H9 (cell line): Measurements from ENCODE around the gene DUSP6. TPM values are rescaled to one million over a fixed set of nuclear protein-coding genes. Genes with fewer than 3 reads are reported as not detected.

Experiments
- DNase-seq: peaks from one replicate; pipeline ENCODE4 v3.0.0-alpha.2; 2017
- H2AFZ ChIP-seq: one replicate; pipeline ENCODE4 v1.6.1; 2013; ENCODE audit warnings: mild to moderate bottlenecking, low read length, control low read depth, moderate library complexity
- H2AK5ac ChIP-seq: 2 replicates; pipeline ENCODE4 v1.6.1; 2013; ENCODE audit warnings: low read length, control low read depth, mixed read lengths; ENCODE audit not compliant: insufficient read length
- H2BK120ac ChIP-seq: one replicate; pipeline ENCODE4 v1.6.1; 2013; ENCODE audit warnings: low read depth, mild to moderate bottlenecking, low read length, control low read depth, inconsistent platforms; ENCODE audit not compliant: poor library complexity, severe bottlenecking
- H2BK12ac ChIP-seq: 2 replicates; pipeline ENCODE4 v1.6.1; 2013; ENCODE audit warnings: low read length, control low read depth, mixed read lengths, low read depth; ENCODE audit not compliant: insufficient read length
- H2BK15ac ChIP-seq: 2 replicates; pipeline ENCODE4 v1.6.1; 2013; ENCODE audit warnings: low read depth, low read length, control low read depth
- H2BK20ac ChIP-seq: one replicate; pipeline ENCODE4 v1.6.1; 2013; ENCODE audit warnings: low read depth, mild to moderate bottlenecking, low read length, control low read depth, inconsistent platforms; ENCODE audit not compliant: poor library complexity, severe bottlenecking
- H2BK5ac ChIP-seq: 2 replicates; pipeline ENCODE4 v1.6.1; 2013; ENCODE audit warnings: low read length, control low read depth, mixed read lengths; ENCODE audit not compliant: insufficient read length
- H3K14ac ChIP-seq: 2 replicates; pipeline ENCODE4 v1.6.1; 2013; ENCODE audit warnings: low read length, control low read depth; ENCODE audit not compliant: insufficient read depth
- H3K18ac ChIP-seq: 2 replicates; pipeline ENCODE4 v1.6.1; 2013; ENCODE audit warnings: low read depth, mild to moderate bottlenecking, mixed read lengths, low read length, control low read depth; ENCODE audit not compliant: insufficient read length
- H3K23ac ChIP-seq: 2 replicates; pipeline ENCODE4 v1.6.1; 2013; ENCODE audit warnings: low read length, control low read depth, mixed read lengths, low read depth; ENCODE audit not compliant: insufficient read length
- H3K23me2 ChIP-seq: 2 replicates; pipeline ENCODE4 v1.6.1; 2013; ENCODE audit warnings: low read depth, mild to moderate bottlenecking, mixed read lengths, low read length, control low read depth; ENCODE audit not compliant: insufficient read length, poor library complexity, severe bottlenecking
- H3K27ac ChIP-seq: 2 replicates; pipeline ENCODE4 v1.5.1; 2013; ENCODE audit warnings: low read length, control low read depth, mixed read lengths, low read depth; ENCODE audit not compliant: insufficient read length
- H3K27me3 ChIP-seq: 2 replicates; pipeline ENCODE4 v1.6.1; 2013; ENCODE audit warnings: low read length, control low read depth, inconsistent platforms; ENCODE audit not compliant: insufficient read depth
- H3K4ac ChIP-seq: 2 replicates; pipeline ENCODE4 v1.6.1; 2013; ENCODE audit warnings: low read depth, mild to moderate bottlenecking, control low read depth, inconsistent platforms, low read length, moderate library complexity
- H3K4me1 ChIP-seq: 2 replicates; pipeline ENCODE4 v1.6.1; 2013; ENCODE audit warnings: low read length, control low read depth, inconsistent platforms; ENCODE audit not compliant: insufficient read depth
- H3K4me2 ChIP-seq: 2 replicates; pipeline ENCODE4 v1.6.1; 2013; ENCODE audit warnings: low read length, control low read depth, mixed read lengths; ENCODE audit not compliant: insufficient read length, insufficient read depth
- H3K56ac ChIP-seq: 2 replicates; pipeline ENCODE4 v1.6.1; 2013; ENCODE audit warnings: low read depth, mild to moderate bottlenecking, mixed read lengths, low read length, control low read depth; ENCODE audit not compliant: insufficient read length
- H3K79me1 ChIP-seq: 2 replicates; pipeline ENCODE4 v1.6.1; 2013; ENCODE audit warnings: low read depth, mild to moderate bottlenecking, moderate library complexity, low read length, control low read depth, inconsistent platforms; ENCODE audit not compliant: insufficient read depth, poor library complexity, severe bottlenecking
- H3K79me2 ChIP-seq: 2 replicates; pipeline ENCODE4 v1.6.1; 2013; ENCODE audit warnings: low read length, control low read depth, inconsistent platforms; ENCODE audit not compliant: insufficient read depth
- H3K9ac ChIP-seq: 2 replicates; pipeline ENCODE4 v1.6.1; 2013; ENCODE audit warnings: low read length, control low read depth, mixed read lengths; ENCODE audit not compliant: insufficient read length; ENCODE audit errors: extremely low read depth
- H3K9me3 ChIP-seq: one replicate; pipeline ENCODE4 v1.6.1; 2013; ENCODE audit warnings: low read depth, low read length, inconsistent platforms; ENCODE audit not compliant: control insufficient read depth
- H3T11ph ChIP-seq: one replicate; pipeline ENCODE4 v1.6.1; 2013; ENCODE audit warnings: mild to moderate bottlenecking, low read length, control low read depth, inconsistent platforms
- H4K20me1 ChIP-seq: one replicate; pipeline ENCODE4 v1.6.1; 2013; ENCODE audit not compliant: control insufficient read depth, insufficient read length, insufficient read depth
- H4K5ac ChIP-seq: 2 replicates; pipeline ENCODE4 v1.6.1; 2013; ENCODE audit warnings: low read depth, mild to moderate bottlenecking, mixed read lengths, low read length, control low read depth; ENCODE audit not compliant: insufficient read length
- H4K8ac ChIP-seq: replicated peaks from 2 replicates; pipeline ENCODE4 v1.6.1; 2013; ENCODE audit warnings: low read length, control low read depth, mixed read lengths, low read depth; ENCODE audit not compliant: insufficient read length
- H4K91ac ChIP-seq: 2 replicates; pipeline ENCODE4 v1.6.1; 2013; ENCODE audit warnings: low read depth, mild to moderate bottlenecking, moderate library complexity, mixed read lengths, low read length, control low read depth; ENCODE audit not compliant: insufficient read length
- H3K27ac Mint-ChIP-seq, 3 experiments: 2 replicates in 2 of 3; 3 replicates in 1 of 3; pipeline ENCODE4 v1.8.0; 2020 to 2021; ENCODE audit warnings: mixed read lengths in 3 of 3, mild to moderate bottlenecking in 1 of 3, moderate library complexity in 1 of 3
- H3K27me3 Mint-ChIP-seq: 2 replicates; pipeline ENCODE4 v1.8.0; 2021; ENCODE audit warnings: low read depth, mild to moderate bottlenecking, moderate library complexity, mixed read lengths
- H3K36me3 Mint-ChIP-seq, 3 experiments: 2 replicates in 2 of 3; 3 replicates in 1 of 3; pipeline ENCODE4 v1.8.0; 2020 to 2021; ENCODE audit warnings: low read depth in 3 of 3, mixed read lengths in 3 of 3; ENCODE audit not compliant: insufficient read depth in 1 of 3
- H3K4me1 Mint-ChIP-seq, 2 experiments: 2 replicates each; pipeline ENCODE4 v1.8.0; 2020; ENCODE audit warnings: mixed read lengths in 2 of 2
- H3K4me3 Mint-ChIP-seq, 2 experiments: 2 replicates in 1 of 2; 3 replicates in 1 of 2; pipeline ENCODE4 v1.8.0; 2020 to 2021; ENCODE audit warnings: mild to moderate bottlenecking in 2 of 2, mixed read lengths in 2 of 2, moderate library complexity in 1 of 2
- H3K9me3 Mint-ChIP-seq, 2 experiments: 2 replicates in 1 of 2; 3 replicates in 1 of 2; pipeline ENCODE4 v1.8.0; 2020; ENCODE audit warnings: mild to moderate bottlenecking in 2 of 2, mixed read lengths in 2 of 2, moderate library complexity in 1 of 2
- WGBS: extraction: QIAGEN DNeasy Blood & Tissue Kit; methylation state at CpG from one replicate; pipeline ENCODE4 v1.1.7; 2013; ENCODE audit warnings: missing lambda C conversion rate, low lambda C conversion rate, mixed read lengths; ENCODE audit not compliant: insufficient read length; ENCODE audit errors: extremely low coverage; 5-methylcytosine and 5-hydroxymethylcytosine counted together
- total RNA-seq: library from RNA; stranded (reverse); gene quantifications from 2 replicates; pipeline ENCODE4 v1.2.1, GENCODE V29; 2021
- TF ChIP-seq, protein P1 (sequence below): fragments of 200-600 bp; sonication (generic); conservative IDR thresholded peaks from 3 replicates; pipeline ENCODE4 v1.8.0; 2021; ENCODE audit warnings: antibody characterized with exemption, mild to moderate bottlenecking

DUSP6 gene
- total RNA-seq, 1 experiment from 2014 or later = 35.3 TPM

DNA sequence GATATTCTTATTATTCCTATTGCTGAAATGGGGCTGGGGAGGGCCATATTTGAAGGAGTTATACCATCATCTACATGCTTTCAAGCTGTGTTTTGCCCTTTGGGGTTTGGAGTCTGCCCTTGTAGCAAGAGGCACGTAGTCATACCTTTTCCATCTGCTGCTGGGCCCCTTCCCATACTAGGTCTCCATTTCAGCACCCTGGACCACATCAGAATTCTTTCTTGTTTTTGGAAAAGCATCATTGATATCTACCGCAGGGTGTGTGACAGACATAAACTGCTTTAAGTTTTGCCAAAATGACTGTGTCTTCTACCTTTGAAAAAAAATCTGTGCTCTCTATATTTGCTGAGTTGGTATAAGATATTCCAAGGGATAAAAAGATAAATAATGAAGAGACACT, 12.3 kb upstream of the DUSP6 start:
- Histone ChIP-seq H3K18ac (no peak overlapping the region), H3K23me2 (no peaks in the 10 kb centered on the region), H2BK12ac (no peak overlapping the region), H3K23ac (no peak overlapping the region), H2BK15ac (no peak overlapping the region), H4K91ac (no peak overlapping the region), H3K79me1 (no peaks in the 10 kb centered on the region), H2BK120ac (no peak overlapping the region), H3K27ac (no peak overlapping the region), H3K9me3 (no peaks in the 10 kb centered on the region), H3K79me2 (no peaks in the 10 kb centered on the region), H3K27me3 (no peaks in the 10 kb centered on the region), H4K20me1 (no peaks in the 10 kb centered on the region), H3K56ac (no peak overlapping the region), H3K14ac (no peak overlapping the region), H3K9ac (no peak overlapping the region), H2AFZ (no peak overlapping the region), H3T11ph (no peak overlapping the region), H2AK5ac (no peak overlapping the region), H2BK20ac (no peak overlapping the region), H4K5ac (no peak overlapping the region), H3K4ac (no peak overlapping the region), H2BK5ac (no peak overlapping the region), H3K4me1 (0 out of 2 replicates have a peak, but pooled peaks cover 3% of the 10 kb centered on the region), H4K8ac (no peak overlapping the region), H3K4me2 (no peak overlapping the region)
- Mint-ChIP-seq H3K4me1 (peaks cover 0 to 3% of the 10 kb centered on the region in 2 experiments; a peak in 2 of 4 replicates), H3K9me3 (no peaks in the 10 kb centered on the region), H3K27ac (no peak overlapping the region), H3K36me3 (no peaks in the 10 kb centered on the region), H3K27me3 (peaks cover 22% of the 10 kb centered on the region), H3K4me3 (no peak overlapping the region)
- DNase-seq = no peak
- WGBS = no CpG with 5 or more reads among the region's 2 CpGs
- TF ChIP-seq, protein P1, sequence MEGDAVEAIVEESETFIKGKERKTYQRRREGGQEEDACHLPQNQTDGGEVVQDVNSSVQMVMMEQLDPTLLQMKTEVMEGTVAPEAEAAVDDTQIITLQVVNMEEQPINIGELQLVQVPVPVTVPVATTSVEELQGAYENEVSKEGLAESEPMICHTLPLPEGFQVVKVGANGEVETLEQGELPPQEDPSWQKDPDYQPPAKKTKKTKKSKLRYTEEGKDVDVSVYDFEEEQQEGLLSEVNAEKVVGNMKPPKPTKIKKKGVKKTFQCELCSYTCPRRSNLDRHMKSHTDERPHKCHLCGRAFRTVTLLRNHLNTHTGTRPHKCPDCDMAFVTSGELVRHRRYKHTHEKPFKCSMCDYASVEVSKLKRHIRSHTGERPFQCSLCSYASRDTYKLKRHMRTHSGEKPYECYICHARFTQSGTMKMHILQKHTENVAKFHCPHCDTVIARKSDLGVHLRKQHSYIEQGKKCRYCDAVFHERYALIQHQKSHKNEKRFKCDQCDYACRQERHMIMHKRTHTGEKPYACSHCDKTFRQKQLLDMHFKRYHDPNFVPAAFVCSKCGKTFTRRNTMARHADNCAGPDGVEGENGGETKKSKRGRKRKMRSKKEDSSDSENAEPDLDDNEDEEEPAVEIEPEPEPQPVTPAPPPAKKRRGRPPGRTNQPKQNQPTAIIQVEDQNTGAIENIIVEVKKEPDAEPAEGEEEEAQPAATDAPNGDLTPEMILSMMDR = no peak
